ENCODE measurements around the gene MOV10L1. TPM values are rescaled to one million over a fixed set of nuclear protein-coding genes. Genes with fewer than 3 reads are reported as not detected.

MOV10L1 gene
- total RNA-seq, 2 donors from 2014 or later, result not detected

GRCh38 chr22:50089231-50089630, 575 bp upstream of the MOV10L1 start:
- Mint-ChIP-seq H3K9me3 (peaks cover 8% of the 10 kb centered on the region), H3K36me3 (peaks cover 7% of the 10 kb centered on the region), H3K27me3 (no peaks in the 10 kb centered on the region), H3K4me1 (ENCODE audit: low read depth in 2 of 2) (peaks cover 0 to 28% of the 10 kb centered on the region in 2 donors), H3K4me3 (no peak overlapping the region), H3K27ac (no peak overlapping the region)
- ATAC-seq, result no peak
- DNase-seq (ENCODE audit: low spot score), result no peak

- peaks cover 7% of the 10 kb centered on the region for H3K36me3 Mint-ChIP-seq
- peak overlapping the region; percentile 13 for H3K4me3 Mint-ChIP-seq
- H3K9me3 Mint-ChIP-seq, result peaks cover 8% of the 10 kb centered on the region
- H3K27me3 Mint-ChIP-seq, result no peaks in the 10 kb centered on the region
- ATAC-seq (no peak), DNase-seq (ENCODE audit: low spot score) (no peak)
- no peak overlapping the region for H3K27ac Mint-ChIP-seq
- peaks cover 0 to 24% of the 10 kb centered on the region in 2 donors for H3K4me1 Mint-ChIP-seq (ENCODE audit: low read depth in 2 of 2)
Measured at GRCh38 chr22:50090412-50090714, 557 bp downstream of the MOV10L1 start.

- H3K9me3 Mint-ChIP-seq, result peaks cover 8% of the 10 kb centered on the region
- ATAC-seq (no peak), DNase-seq (ENCODE audit: low spot score) (no peak)
- no peaks in the 10 kb centered on the region for H3K27me3 Mint-ChIP-seq
- H3K27ac Mint-ChIP-seq, result no peak overlapping the region
- peaks cover 7% of the 10 kb centered on the region for H3K36me3 Mint-ChIP-seq
- H3K4me1 Mint-ChIP-seq (ENCODE audit: low read depth in 2 of 2), result peaks cover 0 to 20% of the 10 kb centered on the region in 2 donors
- H3K4me3 Mint-ChIP-seq, result no peak overlapping the region
Measured at GRCh38 chr22:50091092-50091768, 1.4 kb downstream of the MOV10L1 start.

- DNase-seq (ENCODE audit: low spot score) (no peak), ATAC-seq (no peak)
- H3K27me3 Mint-ChIP-seq, result peaks cover 0 to 5% of the 10 kb centered on the region in 2 donors
- peaks cover under 1% of the 10 kb centered on the region for H3K36me3 Mint-ChIP-seq
- H3K9me3 Mint-ChIP-seq, result peaks cover under 1% of the 10 kb centered on the region
- peaks cover 0 to 11% of the 10 kb centered on the region in 2 donors for H3K4me1 Mint-ChIP-seq (ENCODE audit: low read depth in 2 of 2)
- no peak overlapping the region for H3K27ac Mint-ChIP-seq
- H3K4me3 Mint-ChIP-seq, result no peak overlapping the region
Measured at GRCh38 chr22:50092342-50092741, 2.5 kb downstream of the MOV10L1 start.

- DNase-seq (ENCODE audit: low spot score) (no peak), ATAC-seq (no peak)
- Mint-ChIP-seq H3K4me3 (no peak overlapping the region), H3K4me1 (ENCODE audit: low read depth in 2 of 2) (peaks cover 6 to 14% of the 10 kb centered on the region in 2 donors), H3K27me3 (peaks cover 2 to 5% of the 10 kb centered on the region in 2 donors), H3K36me3 (no peaks in the 10 kb centered on the region), H3K9me3 (no peaks in the 10 kb centered on the region), H3K27ac (no peak overlapping the region)
Measured at GRCh38 chr22:50098052-50098451, 8.2 kb downstream of the MOV10L1 start.

- ATAC-seq (peak; percentile 20 to 72), DNase-seq (ENCODE audit: low spot score) (no peak)
- no peaks in the 10 kb centered on the region for H3K36me3 Mint-ChIP-seq
- peaks cover 0 to 2% of the 10 kb centered on the region in 2 donors for H3K27me3 Mint-ChIP-seq
- peaks cover 14 to 27% of the 10 kb centered on the region in 2 donors for H3K4me1 Mint-ChIP-seq (ENCODE audit: low read depth in 2 of 2)
- H3K27ac Mint-ChIP-seq, result peak overlapping the region; percentile 65 to 88
- H3K4me3 Mint-ChIP-seq, result peak overlapping the region; percentile 54
- H3K9me3 Mint-ChIP-seq, result no peaks in the 10 kb centered on the region
Measured at GRCh38 chr22:50101870-50102565, 12.2 kb downstream of the MOV10L1 start.

GRCh38 chr22:50102946-50103345, 13.1 kb downstream of the MOV10L1 start:
- no peaks in the 10 kb centered on the region for H3K9me3 Mint-ChIP-seq
- DNase-seq (ENCODE audit: low spot score), result no peak
- ATAC-seq, result peak in 1 of 2 donors; percentile 49
- H3K4me3 Mint-ChIP-seq, result no peak overlapping the region
- H3K36me3 Mint-ChIP-seq, result no peaks in the 10 kb centered on the region
- H3K27ac Mint-ChIP-seq, result peak overlapping the region in 1 of 2 donors; percentile 29
- peaks cover 14 to 27% of the 10 kb centered on the region in 2 donors for H3K4me1 Mint-ChIP-seq (ENCODE audit: low read depth in 2 of 2)
- H3K27me3 Mint-ChIP-seq, result peaks cover 0 to 2% of the 10 kb centered on the region in 2 donors

- DNase-seq (ENCODE audit: low spot score), result no peak
- H3K27ac Mint-ChIP-seq, result peak overlapping the region in 1 of 2 donors; percentile 48
Measured at GRCh38 chr22:50104141-50104544, 14.3 kb downstream of the MOV10L1 start.

GRCh38 chr22:50105208-50106100, 15.6 kb downstream of the MOV10L1 start:
- no peak for DNase-seq (ENCODE audit: low spot score)
- H3K9me3 Mint-ChIP-seq, result no peaks in the 10 kb centered on the region
- no peaks in the 10 kb centered on the region for H3K36me3 Mint-ChIP-seq
- peak overlapping the region; percentile 28 to 41 for H3K27ac Mint-ChIP-seq
- H3K4me3 Mint-ChIP-seq, result peak overlapping the region; percentile 44
- H3K4me1 Mint-ChIP-seq (ENCODE audit: low read depth in 2 of 2), result peaks cover 14 to 27% of the 10 kb centered on the region in 2 donors
- ATAC-seq, result peak; percentile 64 to 65
- H3K27me3 Mint-ChIP-seq, result no peaks in the 10 kb centered on the region

More at GRCh38 chr22:50104141-50104544, 14.3 kb downstream of the MOV10L1 start:
- H3K4me3 Mint-ChIP-seq, result no peak overlapping the region
- no peaks in the 10 kb centered on the region for H3K27me3 Mint-ChIP-seq
- no peak for ATAC-seq
- no peaks in the 10 kb centered on the region for H3K36me3 Mint-ChIP-seq
- peaks cover 14 to 27% of the 10 kb centered on the region in 2 donors for H3K4me1 Mint-ChIP-seq (ENCODE audit: low read depth in 2 of 2)
- no peaks in the 10 kb centered on the region for H3K9me3 Mint-ChIP-seq

- H3K27ac Mint-ChIP-seq, result no peak overlapping the region
- peaks cover 14 to 29% of the 10 kb centered on the region in 2 donors for H3K4me1 Mint-ChIP-seq (ENCODE audit: low read depth in 2 of 2)
- no peaks in the 10 kb centered on the region for H3K36me3 Mint-ChIP-seq
- H3K9me3 Mint-ChIP-seq, result no peaks in the 10 kb centered on the region
- no peak overlapping the region for H3K4me3 Mint-ChIP-seq
- ATAC-seq (no peak), DNase-seq (ENCODE audit: low spot score) (no peak)
- no peaks in the 10 kb centered on the region for H3K27me3 Mint-ChIP-seq
Measured at GRCh38 chr22:50107529-50107928, 17.7 kb downstream of the MOV10L1 start.

GRCh38 chr22:50111056-50111455, 21.2 kb downstream of the MOV10L1 start:
- ATAC-seq, result no peak
- Mint-ChIP-seq H3K36me3 (no peaks in the 10 kb centered on the region), H3K9me3 (no peaks in the 10 kb centered on the region), H3K4me1 (ENCODE audit: low read depth in 2 of 2) (peaks cover 11 to 17% of the 10 kb centered on the region in 2 donors), H3K27ac (peak overlapping the region in 1 of 2 donors; percentile 11), H3K4me3 (no peak overlapping the region), H3K27me3 (no peaks in the 10 kb centered on the region)
- DNase-seq (ENCODE audit: low spot score), result no peak

- Mint-ChIP-seq H3K36me3 (no peaks in the 10 kb centered on the region), H3K9me3 (no peaks in the 10 kb centered on the region), H3K4me3 (peak overlapping the region; percentile 49), H3K27ac (peak overlapping the region; percentile 57 to 91), H3K4me1 (ENCODE audit: low read depth in 2 of 2) (peaks cover 11 to 17% of the 10 kb centered on the region in 2 donors), H3K27me3 (no peaks in the 10 kb centered on the region)
- peak; percentile 74 to 89 for ATAC-seq
- DNase-seq (ENCODE audit: low spot score), result no peak
Measured at GRCh38 chr22:50112151-50113118, 22.6 kb downstream of the MOV10L1 start.

All from natural killer cell treated with Interleukin-12 subunit alpha and Interleukin-12 subunit beta and Interleukin-15 and Interleukin-18, amount 100 ng/mL, for 72 hours (primary cell).